A549 (cell line): Measurements from ENCODE around the gene DLGAP1. TPM values are rescaled to one million over a fixed set of nuclear protein-coding genes. Genes with fewer than 3 reads are reported as not detected.

Source experiments
- ATAC-seq, 2 experiments: fragments of 200-7000 bp in 1 of 2; fragments of >200 bp in 1 of 2; cut with Nextera tagmentation in 1 of 2; cut with Tn5 transposase in 1 of 2; 3 replicates each; pipeline versions ENCODE4 v1.8.0 to v1.9.1; 2018 to 2020; ENCODE audit warnings: mild to moderate bottlenecking in 1 of 2, moderate library complexity in 1 of 2
- CTCF ChIA-PET: fragments of 300-600 bp; sonication (Branson Sonifier 250); formaldehyde crosslinking; extraction: SDS; loops from one replicate; lab custom pipeline; 2021; ENCODE audit warnings: antibody characterized with exemption, inconsistent platforms; lab: Yijun Ruan, JAX
- POLR2A ChIA-PET: fragments of 350-600 bp; formaldehyde crosslinking; extraction: SDS; loops from one replicate; lab custom pipeline; 2021; ENCODE audit warnings: antibody characterized with exemption, inconsistent platforms; lab: Yijun Ruan, JAX
- DNase-seq, 2 experiments: peaks; one replicate each; pipeline versions ENCODE4 v3.0.0 to v3.0.0-alpha.2; 2011 to 2016; ENCODE audit warnings: low read depth in 1 of 2, low spot score in 1 of 2
- FAIRE-seq: peaks from 2 replicates; lab custom pipeline; 2011; peaks lifted over from hg19 to GRCh38; lab: Jason Lieb, UNC
- H3K27ac ChIP-seq, 2 experiments: fragments of >200 bp; sonication (Bioruptor Twin); formaldehyde crosslinking; 3 replicates each; pipeline ENCODE4 v1.5.1; 2016 to 2017
- H3K4me1 ChIP-seq: fragments of >200 bp; sonication (Bioruptor Twin); formaldehyde crosslinking; 3 replicates; pipeline ENCODE4 v1.6.1; 2016
- H3K4me2 ChIP-seq: fragments of >200 bp; sonication (Bioruptor Twin); formaldehyde crosslinking; 3 replicates; pipeline ENCODE4 v1.6.1; 2016
- H3K4me3 ChIP-seq: fragments of >200 bp; sonication (Bioruptor Twin); formaldehyde crosslinking; 3 replicates; pipeline ENCODE4 v1.5.1; 2016
- H3K9me3 ChIP-seq: fragments of >200 bp; sonication (Bioruptor Twin); formaldehyde crosslinking; 3 replicates; pipeline ENCODE4 v1.6.1; 2016
- CBX8 ChIP-seq: fragments of 200-600 bp; sonication (generic); IDR thresholded peaks from 2 replicates; pipeline ENCODE4 v1.6.1; 2016
- CEBPB ChIP-seq, 2 experiments: fragments of >200 bp in 1 of 2; sonication (Bioruptor Twin) in 1 of 2; formaldehyde crosslinking in 1 of 2; IDR thresholded peaks; 2 replicates each; pipeline ENCODE4 v1.6.1; 2012 to 2016
- E2F6 ChIP-seq: IDR thresholded peaks from 2 replicates; pipeline ENCODE4 v1.6.1; 2012; ENCODE audit warnings: low read depth, borderline replicate concordance
- EHF ChIP-seq: fragments of 250-450 bp; sonication (Bioruptor Pico); IDR thresholded peaks from 2 replicates; pipeline ENCODE4 v1.5.0; 2020; ENCODE audit warnings: mild to moderate bottlenecking
- EHMT2 ChIP-seq: fragments of 200-600 bp; sonication (generic); IDR thresholded peaks from 2 replicates; pipeline ENCODE4 v1.6.1; 2016; ENCODE audit warnings: antibody characterized with exemption, low read depth, mild to moderate bottlenecking, moderate library complexity
- ELK1 ChIP-seq: fragments of 150-350 bp; IDR thresholded peaks from 2 replicates; pipeline ENCODE4 v1.6.1; 2014; ENCODE audit warnings: low read depth, mild to moderate bottlenecking, low read length
- FOSB ChIP-seq: fragments of 250-450 bp; sonication (Bioruptor Pico); IDR thresholded peaks from 2 replicates; pipeline ENCODE4 v1.5.0; 2020; ENCODE audit warnings: mild to moderate bottlenecking, moderate library complexity
- FOXS1 ChIP-seq: fragments of 250-450 bp; sonication (Bioruptor Pico); IDR thresholded peaks from 2 replicates; pipeline ENCODE4 v1.5.0; 2020; ENCODE audit warnings: mild to moderate bottlenecking, moderate library complexity
- HES2 ChIP-seq: fragments of >200 bp; sonication (Bioruptor Twin); formaldehyde crosslinking; IDR thresholded peaks from 2 replicates; pipeline ENCODE4 v1.6.1; 2016
- HMGXB4 ChIP-seq: fragments of 250-450 bp; sonication (Bioruptor Pico); IDR thresholded peaks from 2 replicates; pipeline ENCODE4 v1.5.0; 2021; ENCODE audit warnings: mild to moderate bottlenecking, moderate library complexity, borderline replicate concordance
- JUNB ChIP-seq: fragments of >200 bp; sonication (Bioruptor Twin); formaldehyde crosslinking; IDR thresholded peaks from 2 replicates; pipeline ENCODE4 v1.6.1; 2016
- KDM5A ChIP-seq: fragments of 200-600 bp; sonication (generic); IDR thresholded peaks from 2 replicates; pipeline ENCODE4 v1.6.1; 2016; ENCODE audit warnings: antibody characterized with exemption, mild to moderate bottlenecking
- MAX ChIP-seq: IDR thresholded peaks from 2 replicates; pipeline ENCODE4 v1.6.1; 2012
- MAZ ChIP-seq: fragments of 150-350 bp; IDR thresholded peaks from 2 replicates; pipeline ENCODE4 v1.6.1; 2014; ENCODE audit warnings: antibody characterized with exemption, low read depth, low read length, borderline replicate concordance
- NPAS2 ChIP-seq: fragments of 250-450 bp; sonication (Bioruptor Pico); IDR thresholded peaks from 2 replicates; pipeline ENCODE4 v1.8.0; 2022; ENCODE audit warnings: mild to moderate bottlenecking, moderate library complexity, borderline replicate concordance
- PBX3 ChIP-seq: IDR thresholded peaks from 2 replicates; pipeline ENCODE4 v1.6.1; 2012
- PHF8 ChIP-seq: fragments of 200-600 bp; sonication (generic); IDR thresholded peaks from 2 replicates; pipeline ENCODE4 v1.6.1; 2016; ENCODE audit warnings: low read depth, mild to moderate bottlenecking, antibody characterized with exemption, moderate library complexity, borderline replicate concordance
- POLR2A ChIP-seq: IDR thresholded peaks from 2 replicates; pipeline ENCODE4 v1.6.1; 2012; ENCODE audit warnings: mild to moderate bottlenecking, low read length
- POLR2AphosphoS2 ChIP-seq: conservative IDR thresholded peaks from 2 replicates; pipeline ENCODE4 v1.6.1; 2012; ENCODE audit warnings: low read length, improper control_type of control experiment, inconsistent platforms
- RFX5 ChIP-seq: fragments of 450-650 bp; IDR thresholded peaks from 2 replicates; pipeline ENCODE4 v1.7.1; 2014; ENCODE audit warnings: antibody characterized with exemption, mild to moderate bottlenecking, moderate library complexity
- RNF2 ChIP-seq: fragments of 200-600 bp; sonication (generic); IDR thresholded peaks from 2 replicates; pipeline ENCODE4 v1.6.1; 2016; ENCODE audit warnings: low read depth, mild to moderate bottlenecking, antibody characterized with exemption, moderate library complexity, borderline replicate concordance
- SMC3 ChIP-seq: fragments of >200 bp; sonication (Bioruptor Twin); formaldehyde crosslinking; IDR thresholded peaks from 3 replicates; pipeline ENCODE4 v1.6.1; 2018; ENCODE audit warnings: inconsistent platforms
- TP53 ChIP-seq: fragments of 250-450 bp; sonication (Bioruptor Pico); IDR thresholded peaks from 2 replicates; pipeline ENCODE4 v1.5.0; 2021; ENCODE audit warnings: mild to moderate bottlenecking, moderate library complexity
- ZNF302 ChIP-seq: fragments of 250-450 bp; sonication (Bioruptor Pico); IDR thresholded peaks from 2 replicates; pipeline ENCODE4 v1.9.0; 2021; ENCODE audit warnings: inconsistent platforms, mild to moderate bottlenecking, moderate library complexity
- ZSCAN20 ChIP-seq: fragments of 250-450 bp; sonication (Bioruptor Pico); IDR thresholded peaks from 2 replicates; pipeline ENCODE4 v1.8.0; 2022; ENCODE audit warnings: mild to moderate bottlenecking, moderate library complexity
- WGBS: methylation state at CpG from one replicate; pipeline ENCODE4 v1.1.6; 2017; ENCODE audit errors: missing lambda C conversion rate; 5-methylcytosine and 5-hydroxymethylcytosine counted together
- polyA plus RNA-seq, 4 experiments: library from polyadenylated mRNA; depleted of rRNA in 3 of 4; stranded (reverse); fragments of >200 nt; fragmentation: RNase III in 1 of 4; extraction: RNeasy Plus Mini Kit Qiagen cat#74134 plus additional on column Dnase treatment in 1 of 4; gene quantifications; 2 replicates in 3 of 4; 3 replicates in 1 of 4; pipeline ENCODE4 v1.2.3, GENCODE V29; 2011 to 2017

The DLGAP1 gene
- polyA plus RNA-seq, 2 of the 4 experiments (the other 2 are of a cell fraction), result 0.04 to 0.12 TPM

- ATAC-seq, result no peak
- Histone ChIP-seq H3K4me3 (no peak overlapping the region), H3K4me1 (no peaks in the 10 kb centered on the region), H3K27ac (no peak overlapping the region), H3K4me2 (no peak overlapping the region), H3K9me3 (no peaks in the 10 kb centered on the region)
- TF ChIP-seq FOXS1 (CRISPR knock-in tag) (no peak), CEBPB (IDR thresholded peaks at IDR 0.05) (no peak), MAX (no peak), SMC3 (no peak), POLR2AphosphoS2 (no peak), RFX5 (no peak), PBX3 (no peak), CBX8 (no peak), TP53 (CRISPR knock-in tag) (no peak), E2F6 (no peak), RNF2 (no peak), ZNF302 (CRISPR knock-in tag) (no peak), PHF8 (no peak), ZSCAN20 (CRISPR knock-in tag) (no peak), FOSB (CRISPR knock-in tag) (no peak)
- WGBS, result 82% methylated on average over 2 of the region's 2 CpGs
- no peak for FAIRE-seq
- ChIA-PET CTCF (interaction anchor here (1.2 kb wide), 1 partner anchor 19 kb away, joined by 4 read pairs; no protein-coding TSS in a partner anchor), POLR2A (no interaction called here)
- DNase-seq, result no peak
Observed at GRCh38 chr18:3851159-3851558, 603.9 kb downstream of the DLGAP1 start.

- Histone ChIP-seq H3K9me3 (no peaks in the 10 kb centered on the region), H3K4me2 (no peak overlapping the region), H3K4me1 (no peaks in the 10 kb centered on the region), H3K27ac (no peak overlapping the region), H3K4me3 (no peak overlapping the region)
- no peak for FAIRE-seq
- ATAC-seq, result no peak
- TF ChIP-seq HES2 (no peak), EHMT2 (no peak), KDM5A (no peak), EHF (no peak), MAZ (no peak), E2F6 (no peak), NPAS2 (CRISPR knock-in tag) (no peak), ELK1 (no peak), HMGXB4 (CRISPR knock-in tag) (no peak), POLR2A (no peak), ZNF302 (CRISPR knock-in tag) (no peak), JUNB (no peak), FOSB (CRISPR knock-in tag) (no peak)
- POLR2A ChIA-PET, result no interaction called here
- no peak for DNase-seq
- CTCF ChIA-PET, result no interaction called here
- WGBS, result 78% methylated on average over 3 of the region's 3 CpGs
Observed at GRCh38 chr18:3848316-3848715, 606.8 kb downstream of the DLGAP1 start.
